ENCODE results near the gene IGFBP7. TPM values are rescaled to one million over a fixed set of nuclear protein-coding genes. Genes with fewer than 3 reads are reported as not detected.
A peak's percentile ranks its signal among the peaks of the same experiment; 100 is the strongest.

Gene IGFBP7
- total and polyA plus RNA-seq, 2 donors (not counting 1 experiment from before 2014, with no cell fraction given), result 54.8 to 793 TPM

DNA sequence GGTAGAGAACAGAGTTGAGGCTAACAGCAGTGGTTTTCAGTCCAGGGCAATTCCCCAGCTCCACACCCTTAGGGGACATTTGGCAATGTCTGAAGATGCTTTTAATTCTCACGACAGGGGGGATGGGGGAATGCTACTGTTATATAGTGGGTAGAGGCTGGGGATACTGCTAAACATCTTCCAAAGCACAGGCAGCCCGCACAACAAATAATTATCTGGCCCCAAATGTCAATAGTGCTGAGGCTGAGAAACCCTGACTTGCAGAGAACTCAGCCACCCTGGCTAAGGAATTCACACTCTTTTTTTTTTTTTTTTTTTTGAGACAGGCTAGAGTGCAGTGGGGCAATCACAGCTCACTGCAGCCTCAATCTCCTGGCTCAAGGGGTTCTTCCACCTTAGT is 70.8 kb downstream of the IGFBP7 start:
- no peak overlapping the region for H3K9ac ChIP-seq (ENCODE audit: insufficient read depth, low read length)
- H3K4me3 ChIP-seq (replicated peaks in 1 of 4; ENCODE audit: control extremely low read depth in 1 of 4, insufficient read depth in 1 of 4, low read depth in 3 of 4, low read length in 4 of 4), result no peak overlapping the region
- peaks cover 15% of the 10 kb centered on the region for H3K4me1 ChIP-seq (ENCODE audit: control insufficient read depth, extremely low read depth, insufficient read depth, low read length)
- H2AFZ ChIP-seq (ENCODE audit: low read length), result no peak overlapping the region
- H4K20me1 ChIP-seq (ENCODE audit: control insufficient read depth, extremely low read depth, insufficient read depth, low read length), result no peaks in the 10 kb centered on the region
- no peak overlapping the region for H3K27ac ChIP-seq (ENCODE audit: insufficient read depth, low read length)
- no peak overlapping the region for H3K4me2 ChIP-seq (ENCODE audit: extremely low read depth, insufficient read depth, low read length)
- no peaks in the 10 kb centered on the region for H3K79me2 ChIP-seq (ENCODE audit: control insufficient read depth, insufficient read depth, low read length)
- H3K36me3 ChIP-seq (ENCODE audit: control insufficient read depth, insufficient read depth, low read length), result no peaks in the 10 kb centered on the region
- no peak for DNase-seq (ENCODE audit: low read depth in 2 of 2)
- H3K27me3 ChIP-seq (ENCODE audit: control insufficient read depth, insufficient read depth, low read length), result no peaks in the 10 kb centered on the region
- TF ChIP-seq EZH2 (IDR thresholded peaks at IDR 0.05; ENCODE audit: low read length, missing control alignments), result no peak
- TF ChIP-seq, protein P1, sequence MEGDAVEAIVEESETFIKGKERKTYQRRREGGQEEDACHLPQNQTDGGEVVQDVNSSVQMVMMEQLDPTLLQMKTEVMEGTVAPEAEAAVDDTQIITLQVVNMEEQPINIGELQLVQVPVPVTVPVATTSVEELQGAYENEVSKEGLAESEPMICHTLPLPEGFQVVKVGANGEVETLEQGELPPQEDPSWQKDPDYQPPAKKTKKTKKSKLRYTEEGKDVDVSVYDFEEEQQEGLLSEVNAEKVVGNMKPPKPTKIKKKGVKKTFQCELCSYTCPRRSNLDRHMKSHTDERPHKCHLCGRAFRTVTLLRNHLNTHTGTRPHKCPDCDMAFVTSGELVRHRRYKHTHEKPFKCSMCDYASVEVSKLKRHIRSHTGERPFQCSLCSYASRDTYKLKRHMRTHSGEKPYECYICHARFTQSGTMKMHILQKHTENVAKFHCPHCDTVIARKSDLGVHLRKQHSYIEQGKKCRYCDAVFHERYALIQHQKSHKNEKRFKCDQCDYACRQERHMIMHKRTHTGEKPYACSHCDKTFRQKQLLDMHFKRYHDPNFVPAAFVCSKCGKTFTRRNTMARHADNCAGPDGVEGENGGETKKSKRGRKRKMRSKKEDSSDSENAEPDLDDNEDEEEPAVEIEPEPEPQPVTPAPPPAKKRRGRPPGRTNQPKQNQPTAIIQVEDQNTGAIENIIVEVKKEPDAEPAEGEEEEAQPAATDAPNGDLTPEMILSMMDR (conservative IDR thresholded peaks at IDR 0.05 in 1 of 2, IDR thresholded peaks at IDR 0.05 in 1 of 2; ENCODE audit: low read depth in 1 of 2, low read length in 2 of 2), result no peak
- H3K9me3 ChIP-seq (ENCODE audit: control insufficient read depth, insufficient read depth, low read depth, low read length), result no peaks in the 10 kb centered on the region

DNA sequence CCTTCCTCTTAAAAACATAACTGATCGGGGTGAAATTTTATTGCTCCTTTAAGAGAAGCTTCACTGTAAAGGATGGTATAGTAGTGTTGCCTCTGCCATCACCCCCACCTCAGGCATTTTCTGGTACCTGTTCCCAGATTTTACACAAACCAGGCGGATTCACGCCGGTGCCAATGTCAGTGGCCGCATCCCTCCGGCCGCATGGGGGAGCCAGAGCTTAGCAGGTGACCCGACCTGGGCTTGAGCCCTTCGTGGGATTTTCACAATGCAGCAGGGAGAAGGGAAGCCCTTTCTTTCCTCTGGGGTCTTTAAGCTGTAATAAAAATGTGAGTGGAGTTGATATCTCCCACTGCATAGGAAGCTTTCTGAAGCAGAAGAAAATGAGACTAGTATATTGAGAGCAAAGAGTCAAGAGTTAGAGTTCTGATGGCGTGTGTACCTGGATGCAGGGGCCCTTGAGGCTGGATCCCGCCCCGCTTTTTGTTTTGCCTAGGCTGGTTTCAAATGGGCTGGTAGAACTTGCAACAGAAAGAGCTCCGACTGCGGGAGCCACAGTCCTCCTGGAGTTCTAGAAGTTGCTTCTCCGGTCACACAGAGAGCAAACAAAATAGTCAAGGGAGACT is 72.1 kb downstream of the IGFBP7 start:
- Histone ChIP-seq H3K4me1 (ENCODE audit: control insufficient read depth, extremely low read depth, insufficient read depth, low read length) (peaks cover 6% of the 10 kb centered on the region), H3K27ac (ENCODE audit: insufficient read depth, low read length) (no peak overlapping the region), H3K4me2 (ENCODE audit: extremely low read depth, insufficient read depth, low read length) (no peak overlapping the region), H3K27me3 (ENCODE audit: control insufficient read depth, insufficient read depth, low read length) (no peaks in the 10 kb centered on the region), H3K36me3 (ENCODE audit: control insufficient read depth, insufficient read depth, low read length) (peaks cover 2% of the 10 kb centered on the region), H3K79me2 (ENCODE audit: control insufficient read depth, insufficient read depth, low read length) (no peaks in the 10 kb centered on the region), H3K4me3 (replicated peaks in 1 of 4; ENCODE audit: control extremely low read depth in 1 of 4, insufficient read depth in 1 of 4, low read depth in 3 of 4, low read length in 4 of 4) (no peak overlapping the region), H4K20me1 (ENCODE audit: control insufficient read depth, extremely low read depth, insufficient read depth, low read length) (no peaks in the 10 kb centered on the region), H3K9me3 (ENCODE audit: control insufficient read depth, insufficient read depth, low read depth, low read length) (no peaks in the 10 kb centered on the region), H2AFZ (ENCODE audit: low read length) (no peak overlapping the region), H3K9ac (ENCODE audit: insufficient read depth, low read length) (no peak overlapping the region)
- no peak for TF ChIP-seq EZH2 (IDR thresholded peaks at IDR 0.05; ENCODE audit: low read length, missing control alignments)
- TF ChIP-seq, protein P1 (conservative IDR thresholded peaks at IDR 0.05 in 1 of 2, IDR thresholded peaks at IDR 0.05 in 1 of 2; ENCODE audit: low read depth in 1 of 2, low read length in 2 of 2), result peak; percentile 92 to 95
- peak in 1 of 2 donors; percentile 53 for DNase-seq (ENCODE audit: low read depth in 2 of 2)

DNA sequence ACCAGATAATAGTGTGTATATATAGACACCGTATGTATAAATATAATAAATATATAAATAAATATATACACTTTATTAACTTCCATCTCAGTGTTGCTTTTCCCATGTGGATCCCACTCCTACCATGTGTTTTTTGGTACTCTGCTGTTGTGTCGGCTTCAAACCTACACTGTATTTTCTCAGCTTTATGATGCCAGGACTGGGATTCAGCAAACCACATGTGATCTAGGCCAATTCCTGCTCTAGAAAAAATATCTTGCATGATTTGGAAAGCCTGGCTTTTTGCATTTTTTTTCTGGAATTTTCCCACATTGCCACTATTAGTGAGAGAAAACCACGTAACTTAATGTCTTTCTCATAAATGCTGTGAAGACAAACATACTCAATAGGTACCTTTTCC is 75.7 kb downstream of the IGFBP7 start:
- no peak overlapping the region for H3K4me3 ChIP-seq (replicated peaks in 1 of 4; ENCODE audit: control extremely low read depth in 1 of 4, insufficient read depth in 1 of 4, low read depth in 3 of 4, low read length in 4 of 4)
- no peak overlapping the region for H2AFZ ChIP-seq (ENCODE audit: low read length)
- peaks cover 2% of the 10 kb centered on the region for H3K36me3 ChIP-seq (ENCODE audit: control insufficient read depth, insufficient read depth, low read length)
- no peaks in the 10 kb centered on the region for H4K20me1 ChIP-seq (ENCODE audit: control insufficient read depth, extremely low read depth, insufficient read depth, low read length)
- H3K27ac ChIP-seq (ENCODE audit: insufficient read depth, low read length), result no peak overlapping the region
- DNase-seq (ENCODE audit: low read depth in 2 of 2), result no peak
- peaks cover 2% of the 10 kb centered on the region for H3K4me1 ChIP-seq (ENCODE audit: control insufficient read depth, extremely low read depth, insufficient read depth, low read length)
- H3K4me2 ChIP-seq (ENCODE audit: extremely low read depth, insufficient read depth, low read length), result no peak overlapping the region
- H3K9ac ChIP-seq (ENCODE audit: insufficient read depth, low read length), result no peak overlapping the region
- no peak for TF ChIP-seq EZH2 (IDR thresholded peaks at IDR 0.05; ENCODE audit: low read length, missing control alignments)
- TF ChIP-seq, protein P1 (conservative IDR thresholded peaks at IDR 0.05 in 1 of 2, IDR thresholded peaks at IDR 0.05 in 1 of 2; ENCODE audit: low read depth in 1 of 2, low read length in 2 of 2), result no peak
- no peaks in the 10 kb centered on the region for H3K27me3 ChIP-seq (ENCODE audit: control insufficient read depth, insufficient read depth, low read length)
- H3K79me2 ChIP-seq (ENCODE audit: control insufficient read depth, insufficient read depth, low read length), result no peaks in the 10 kb centered on the region
- no peaks in the 10 kb centered on the region for H3K9me3 ChIP-seq (ENCODE audit: control insufficient read depth, insufficient read depth, low read depth, low read length)
